ENCODE results near the gene VCL.

The VCL gene

DNA sequence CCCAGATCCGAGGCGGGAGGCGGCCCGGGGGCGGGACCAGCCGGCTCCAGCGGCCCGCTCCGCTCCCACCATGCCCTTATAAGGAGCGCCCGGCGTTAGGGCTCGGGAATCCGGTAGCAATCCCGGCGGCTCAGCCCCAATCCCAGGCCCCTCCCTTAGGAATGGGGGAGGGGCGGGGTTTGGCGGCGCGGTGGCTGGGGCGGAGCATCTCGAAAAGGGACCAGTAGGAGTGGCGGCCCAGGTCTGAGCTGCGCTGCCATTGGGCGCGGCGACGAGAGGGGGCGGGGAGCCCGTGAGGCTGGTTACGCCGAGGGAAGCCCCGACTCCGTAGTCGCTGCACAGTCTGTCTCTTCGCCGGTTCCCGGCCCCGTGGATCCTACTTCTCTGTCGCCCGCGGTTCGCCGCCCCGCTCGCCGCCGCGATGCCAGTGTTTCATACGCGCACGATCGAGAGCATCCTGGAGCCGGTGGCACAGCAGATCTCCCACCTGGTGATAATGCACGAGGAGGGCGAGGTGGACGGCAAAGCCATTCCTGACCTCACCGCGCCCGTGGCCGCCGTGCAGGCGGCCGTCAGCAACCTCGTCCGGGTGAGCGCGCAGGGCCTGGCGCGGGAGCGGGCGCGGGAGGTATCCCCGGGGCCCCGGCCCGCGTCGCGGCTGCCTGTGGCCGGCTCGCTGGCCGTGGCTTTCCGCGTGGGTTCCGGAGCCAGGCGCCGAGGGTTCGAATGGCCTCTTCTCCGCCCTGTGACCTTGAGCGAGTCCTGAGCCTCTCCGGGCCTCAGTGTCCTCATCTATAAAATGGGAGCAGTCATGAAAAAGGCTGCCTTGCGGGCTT, at the start of gene VCL:
Gene VCL, plus strand, starts transcription at position 330 of the 836 bp plus-strand sequence. Its CDS starts 92 bp downstream, at position 422.
- peak within 1 kb of the TSS; percentile 96 to 97 for H3K4me3 ChIP-seq (replicated peaks in 1 of 2; ENCODE audit: low read depth in 2 of 2, low read length in 2 of 2)
- TF ChIP-seq, protein P1, sequence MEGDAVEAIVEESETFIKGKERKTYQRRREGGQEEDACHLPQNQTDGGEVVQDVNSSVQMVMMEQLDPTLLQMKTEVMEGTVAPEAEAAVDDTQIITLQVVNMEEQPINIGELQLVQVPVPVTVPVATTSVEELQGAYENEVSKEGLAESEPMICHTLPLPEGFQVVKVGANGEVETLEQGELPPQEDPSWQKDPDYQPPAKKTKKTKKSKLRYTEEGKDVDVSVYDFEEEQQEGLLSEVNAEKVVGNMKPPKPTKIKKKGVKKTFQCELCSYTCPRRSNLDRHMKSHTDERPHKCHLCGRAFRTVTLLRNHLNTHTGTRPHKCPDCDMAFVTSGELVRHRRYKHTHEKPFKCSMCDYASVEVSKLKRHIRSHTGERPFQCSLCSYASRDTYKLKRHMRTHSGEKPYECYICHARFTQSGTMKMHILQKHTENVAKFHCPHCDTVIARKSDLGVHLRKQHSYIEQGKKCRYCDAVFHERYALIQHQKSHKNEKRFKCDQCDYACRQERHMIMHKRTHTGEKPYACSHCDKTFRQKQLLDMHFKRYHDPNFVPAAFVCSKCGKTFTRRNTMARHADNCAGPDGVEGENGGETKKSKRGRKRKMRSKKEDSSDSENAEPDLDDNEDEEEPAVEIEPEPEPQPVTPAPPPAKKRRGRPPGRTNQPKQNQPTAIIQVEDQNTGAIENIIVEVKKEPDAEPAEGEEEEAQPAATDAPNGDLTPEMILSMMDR (IDR thresholded peaks at IDR 0.05; ENCODE audit: low read depth, low read length): no peak
- DNase-seq (ENCODE audit: low read depth in 2 of 2): peak; percentile 99

DNA sequence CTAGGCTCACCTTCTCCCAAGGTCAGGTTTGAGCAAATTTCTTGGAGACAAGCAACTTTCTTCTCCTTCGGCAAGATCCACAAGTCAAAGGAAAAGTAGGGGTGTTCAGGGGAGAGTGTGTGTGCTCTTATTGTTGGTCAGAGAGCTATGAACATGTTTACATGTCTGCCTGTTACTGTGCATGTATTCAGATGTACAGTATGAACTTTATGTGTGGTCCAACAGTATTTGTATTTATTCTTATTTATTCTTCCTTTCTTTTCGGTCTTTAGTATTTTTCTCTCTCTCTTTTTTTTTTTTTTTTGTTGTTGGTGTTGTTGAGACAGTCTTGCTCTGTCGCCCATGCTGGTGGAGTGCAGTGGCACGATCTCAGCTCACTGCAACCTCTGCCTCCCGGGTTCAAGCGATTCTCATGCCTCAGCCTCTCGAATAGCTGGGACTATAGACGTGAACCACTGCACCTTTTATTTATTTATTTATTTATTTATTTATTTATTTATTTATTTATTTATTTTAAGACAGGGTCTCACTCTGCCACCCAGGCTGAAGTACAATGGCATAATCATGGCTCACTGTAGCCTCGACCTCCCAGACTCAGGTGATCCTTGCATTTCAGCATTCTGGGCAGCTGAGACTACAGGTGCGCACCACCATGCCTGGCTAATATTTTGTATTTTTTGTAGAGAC, 48.8 kb upstream of the VCL start:
- TF ChIP-seq, protein P1 (IDR thresholded peaks at IDR 0.05; ENCODE audit: low read depth, low read length): no peak
- no peak overlapping the region for H3K4me3 ChIP-seq (replicated peaks in 1 of 2; ENCODE audit: low read depth in 2 of 2, low read length in 2 of 2)
- no peak for DNase-seq (ENCODE audit: low read depth in 2 of 2)

DNA sequence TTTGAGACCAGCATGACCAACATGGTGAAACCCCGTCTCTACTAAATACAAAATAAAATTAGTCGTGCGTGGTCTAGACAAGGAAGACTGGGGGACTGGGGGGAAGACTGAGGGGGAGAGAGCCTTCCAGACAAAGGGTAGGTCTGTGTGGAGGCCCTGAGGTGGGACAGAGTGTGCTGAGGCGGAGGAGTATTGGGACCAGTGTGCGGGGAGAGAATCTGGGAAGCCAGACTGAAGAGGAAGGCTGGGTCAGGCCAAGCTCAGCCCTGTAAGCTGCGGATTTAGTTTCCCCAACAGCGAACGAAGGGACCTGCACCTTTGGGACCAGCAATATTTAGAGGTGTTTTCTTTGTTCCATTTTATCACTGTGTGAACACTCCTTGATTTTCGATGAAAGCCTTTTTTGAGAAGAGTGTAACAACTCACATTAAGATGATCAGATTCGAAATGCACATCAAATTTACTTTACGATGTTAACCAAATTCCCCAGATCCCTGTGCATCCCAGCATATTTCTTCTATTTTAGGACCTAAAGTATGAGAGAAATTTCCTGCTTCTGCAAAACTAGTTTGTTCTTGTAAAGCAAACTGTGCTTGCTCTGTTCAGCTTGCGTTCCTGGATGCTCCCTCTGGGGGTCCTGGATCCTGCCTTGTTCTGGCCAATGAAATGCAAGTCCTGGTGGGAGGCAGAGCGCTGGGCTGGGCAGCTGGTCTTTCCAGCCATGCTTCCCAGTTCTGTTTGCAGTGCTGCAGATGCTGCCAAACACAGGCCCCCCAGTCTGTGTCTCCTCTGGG, 47.6 kb upstream of the VCL start:
- H3K4me3 ChIP-seq (replicated peaks in 1 of 2; ENCODE audit: low read depth in 2 of 2, low read length in 2 of 2): no peak overlapping the region
- peak in 1 of 2 donors; percentile 26 for DNase-seq (ENCODE audit: low read depth in 2 of 2)
- TF ChIP-seq, protein P1 (IDR thresholded peaks at IDR 0.05; ENCODE audit: low read depth, low read length): no peak

DNA sequence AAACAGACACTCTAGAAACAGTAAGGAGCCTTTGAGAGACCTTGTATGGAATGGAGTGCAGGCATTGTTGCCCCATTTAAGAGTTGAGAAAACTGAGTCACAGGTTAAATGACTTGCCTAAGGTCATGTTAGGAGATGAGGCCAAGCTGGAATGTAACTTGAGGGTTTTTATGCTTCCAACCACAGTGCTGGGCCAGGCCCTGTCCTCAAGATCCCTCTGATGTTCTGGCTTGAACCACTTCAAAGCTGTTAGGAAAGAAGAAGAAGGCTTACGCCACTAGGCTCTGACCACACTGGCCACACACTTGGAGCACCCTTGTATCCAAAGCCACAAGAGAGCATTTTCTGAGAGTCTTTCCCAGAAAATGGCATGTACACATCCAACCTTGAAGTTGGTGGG, 44.3 kb upstream of the VCL start:
- H3K4me3 ChIP-seq (replicated peaks in 1 of 2; ENCODE audit: low read depth in 2 of 2, low read length in 2 of 2): no peak overlapping the region
- DNase-seq (ENCODE audit: low read depth in 2 of 2): peak; percentile 50 to 75
- TF ChIP-seq, protein P1 (IDR thresholded peaks at IDR 0.05; ENCODE audit: low read depth, low read length): no peak

DNA sequence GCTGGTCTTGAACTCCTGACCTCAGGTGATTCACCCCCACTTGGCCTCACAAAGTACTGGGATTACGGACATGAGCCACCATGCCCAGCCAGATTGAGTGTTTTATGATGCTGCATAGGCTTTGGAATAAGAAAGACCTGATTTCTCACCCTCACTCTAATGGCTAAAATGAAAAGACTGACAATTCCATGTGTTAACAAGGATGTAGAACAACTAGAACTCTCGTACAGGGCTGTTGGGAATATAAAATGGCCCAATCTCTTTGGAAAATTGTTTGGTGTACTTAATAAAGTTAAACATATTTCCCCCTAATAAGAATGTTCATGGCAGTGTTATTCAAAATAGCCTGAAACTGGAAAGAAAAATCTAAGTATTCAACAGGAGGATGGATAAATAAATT, 43.2 kb upstream of the VCL start:
- TF ChIP-seq, protein P1 (IDR thresholded peaks at IDR 0.05; ENCODE audit: low read depth, low read length): no peak

DNA sequence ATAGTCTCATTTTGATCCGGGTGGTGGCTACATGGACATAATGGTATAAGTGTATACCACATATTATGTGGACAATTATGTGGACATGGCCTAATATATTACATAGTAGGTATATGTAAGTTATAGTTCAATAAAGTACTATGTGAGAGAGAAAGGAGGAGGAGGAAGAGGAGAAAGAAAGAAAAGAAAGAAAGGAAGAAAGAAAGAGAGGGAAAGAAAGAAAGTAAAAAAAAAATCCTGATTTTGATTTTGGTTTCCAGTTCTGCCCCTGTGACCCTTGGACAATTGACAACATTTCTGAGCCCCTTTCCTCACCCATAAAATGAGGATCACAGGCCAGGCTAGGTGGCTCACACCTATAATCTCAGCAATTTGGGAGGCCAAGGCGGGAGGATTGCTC, 42.2 kb upstream of the VCL start:
- TF ChIP-seq, protein P1 (IDR thresholded peaks at IDR 0.05; ENCODE audit: low read depth, low read length): no peak
- no peak overlapping the region for H3K4me3 ChIP-seq (replicated peaks in 1 of 2; ENCODE audit: low read depth in 2 of 2, low read length in 2 of 2)
- DNase-seq (ENCODE audit: low read depth in 2 of 2): no peak

More for the DNA sequence above, 43.2 kb upstream of the VCL start:
- no peak for DNase-seq (ENCODE audit: low read depth in 2 of 2)
- no peak overlapping the region for H3K4me3 ChIP-seq (replicated peaks in 1 of 2; ENCODE audit: low read depth in 2 of 2, low read length in 2 of 2)

Measured in cardiac fibroblast (primary cell).